ENCODE measurements around the gene ENO2. TPM values are rescaled to one million over a fixed set of nuclear protein-coding genes. Genes with fewer than 3 reads are reported as not detected.

The ENO2 gene
- total RNA-seq: 1 to 10 TPM; 3.4 to 6.2 (median 5.6) TPM

DNA sequence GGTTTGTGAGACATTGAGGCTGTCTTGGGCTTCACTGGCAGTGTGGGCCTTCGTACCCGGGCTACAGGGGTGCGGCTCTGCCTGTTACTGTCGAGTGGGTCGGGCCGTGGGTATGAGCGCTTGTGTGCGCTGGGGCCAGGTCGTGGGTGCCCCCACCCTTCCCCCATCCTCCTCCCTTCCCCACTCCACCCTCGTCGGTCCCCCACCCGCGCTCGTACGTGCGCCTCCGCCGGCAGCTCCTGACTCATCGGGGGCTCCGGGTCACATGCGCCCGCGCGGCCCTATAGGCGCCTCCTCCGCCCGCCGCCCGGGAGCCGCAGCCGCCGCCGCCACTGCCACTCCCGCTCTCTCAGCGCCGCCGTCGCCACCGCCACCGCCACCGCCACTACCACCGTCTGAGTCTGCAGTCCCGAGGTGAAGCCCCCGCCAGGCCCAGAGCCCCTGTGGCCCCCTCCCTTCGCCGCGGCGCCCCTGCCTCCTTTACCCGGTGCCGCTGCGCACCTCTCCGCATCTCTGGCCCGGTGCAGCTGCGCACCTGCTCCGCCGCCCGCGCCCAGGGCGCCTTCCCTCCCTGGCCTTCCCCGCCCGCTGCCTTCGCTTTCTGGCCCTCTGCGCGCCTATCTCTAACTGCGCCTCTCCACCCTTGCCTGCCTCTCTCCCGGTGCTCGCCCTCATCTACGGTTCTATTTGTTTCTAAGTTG is at the start of gene ENO2:
Gene ENO2 (plus strand): TSS at position 335 of the 701 bp plus-strand sequence. CDS start 1,253 bp downstream, outside the sequence.
- TF ChIP-seq, protein P1, sequence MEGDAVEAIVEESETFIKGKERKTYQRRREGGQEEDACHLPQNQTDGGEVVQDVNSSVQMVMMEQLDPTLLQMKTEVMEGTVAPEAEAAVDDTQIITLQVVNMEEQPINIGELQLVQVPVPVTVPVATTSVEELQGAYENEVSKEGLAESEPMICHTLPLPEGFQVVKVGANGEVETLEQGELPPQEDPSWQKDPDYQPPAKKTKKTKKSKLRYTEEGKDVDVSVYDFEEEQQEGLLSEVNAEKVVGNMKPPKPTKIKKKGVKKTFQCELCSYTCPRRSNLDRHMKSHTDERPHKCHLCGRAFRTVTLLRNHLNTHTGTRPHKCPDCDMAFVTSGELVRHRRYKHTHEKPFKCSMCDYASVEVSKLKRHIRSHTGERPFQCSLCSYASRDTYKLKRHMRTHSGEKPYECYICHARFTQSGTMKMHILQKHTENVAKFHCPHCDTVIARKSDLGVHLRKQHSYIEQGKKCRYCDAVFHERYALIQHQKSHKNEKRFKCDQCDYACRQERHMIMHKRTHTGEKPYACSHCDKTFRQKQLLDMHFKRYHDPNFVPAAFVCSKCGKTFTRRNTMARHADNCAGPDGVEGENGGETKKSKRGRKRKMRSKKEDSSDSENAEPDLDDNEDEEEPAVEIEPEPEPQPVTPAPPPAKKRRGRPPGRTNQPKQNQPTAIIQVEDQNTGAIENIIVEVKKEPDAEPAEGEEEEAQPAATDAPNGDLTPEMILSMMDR (IDR thresholded peaks at IDR 0.05; ENCODE audit: low read depth): no peak

DNA sequence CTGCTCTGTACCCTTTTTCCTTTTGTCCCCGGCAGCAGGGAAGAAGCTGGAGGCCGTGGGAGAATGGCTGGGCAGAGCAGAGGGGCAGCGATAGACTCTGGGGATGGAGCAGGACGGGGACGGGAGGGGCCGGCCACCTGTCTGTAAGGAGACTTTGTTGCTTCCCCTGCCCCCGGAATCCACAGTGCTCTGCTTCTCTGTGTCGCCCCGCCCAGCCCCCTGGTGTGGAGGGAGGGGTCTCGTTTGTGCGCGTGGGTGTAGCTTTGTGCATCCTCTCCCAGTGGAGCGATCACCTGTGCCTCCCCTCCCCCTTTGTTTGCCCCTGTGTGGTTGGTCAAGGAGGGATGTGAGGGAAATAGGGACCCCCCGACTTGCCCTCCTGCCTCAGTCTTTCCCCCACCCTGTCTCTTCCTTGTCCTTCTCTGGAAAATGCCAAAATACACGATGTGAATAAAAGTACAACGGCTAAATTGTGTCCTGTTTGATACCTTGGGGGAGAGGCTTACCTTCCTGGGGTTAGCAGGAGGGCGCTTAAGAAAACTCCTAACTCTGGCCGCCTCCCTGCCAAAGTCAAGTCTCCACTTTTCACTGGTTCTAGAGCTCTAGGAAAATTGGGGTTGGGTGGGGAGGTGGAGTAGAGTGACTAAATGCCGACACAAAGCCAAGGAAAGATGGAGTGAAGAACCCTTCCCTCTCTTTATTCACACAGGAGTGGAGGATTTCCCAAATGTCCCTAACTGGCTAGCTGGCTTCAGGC is 48.0 kb upstream of the ENO2 start:
- TF ChIP-seq, protein P1 (IDR thresholded peaks at IDR 0.05; ENCODE audit: low read depth): no peak

DNA sequence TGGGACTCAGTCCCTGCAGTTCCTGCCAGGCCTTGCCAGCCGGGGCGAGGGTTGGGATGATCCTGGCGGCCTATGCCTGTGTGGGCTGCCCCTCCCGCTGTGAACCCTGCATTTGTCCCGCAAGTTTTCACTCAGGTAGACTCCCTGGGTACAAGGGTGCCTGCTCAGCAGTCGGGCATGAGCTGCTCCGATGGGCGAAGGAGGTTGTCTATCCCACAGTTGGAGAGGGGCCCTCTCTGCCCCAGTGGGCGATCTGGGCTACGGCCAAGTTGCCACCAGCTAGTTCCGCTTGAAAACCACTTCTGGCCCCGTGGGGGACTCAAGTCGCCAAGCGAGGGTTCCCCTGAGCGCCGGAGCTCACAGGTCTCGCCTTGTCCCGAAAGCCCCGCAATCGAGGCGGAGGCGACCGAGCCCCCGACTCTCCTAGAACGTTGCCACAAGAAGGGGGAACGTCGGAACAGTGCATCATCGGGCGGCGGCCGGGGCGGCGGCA is 47.4 kb upstream of the ENO2 start:
- TF ChIP-seq, protein P1 (IDR thresholded peaks at IDR 0.05; ENCODE audit: low read depth): no peak

DNA sequence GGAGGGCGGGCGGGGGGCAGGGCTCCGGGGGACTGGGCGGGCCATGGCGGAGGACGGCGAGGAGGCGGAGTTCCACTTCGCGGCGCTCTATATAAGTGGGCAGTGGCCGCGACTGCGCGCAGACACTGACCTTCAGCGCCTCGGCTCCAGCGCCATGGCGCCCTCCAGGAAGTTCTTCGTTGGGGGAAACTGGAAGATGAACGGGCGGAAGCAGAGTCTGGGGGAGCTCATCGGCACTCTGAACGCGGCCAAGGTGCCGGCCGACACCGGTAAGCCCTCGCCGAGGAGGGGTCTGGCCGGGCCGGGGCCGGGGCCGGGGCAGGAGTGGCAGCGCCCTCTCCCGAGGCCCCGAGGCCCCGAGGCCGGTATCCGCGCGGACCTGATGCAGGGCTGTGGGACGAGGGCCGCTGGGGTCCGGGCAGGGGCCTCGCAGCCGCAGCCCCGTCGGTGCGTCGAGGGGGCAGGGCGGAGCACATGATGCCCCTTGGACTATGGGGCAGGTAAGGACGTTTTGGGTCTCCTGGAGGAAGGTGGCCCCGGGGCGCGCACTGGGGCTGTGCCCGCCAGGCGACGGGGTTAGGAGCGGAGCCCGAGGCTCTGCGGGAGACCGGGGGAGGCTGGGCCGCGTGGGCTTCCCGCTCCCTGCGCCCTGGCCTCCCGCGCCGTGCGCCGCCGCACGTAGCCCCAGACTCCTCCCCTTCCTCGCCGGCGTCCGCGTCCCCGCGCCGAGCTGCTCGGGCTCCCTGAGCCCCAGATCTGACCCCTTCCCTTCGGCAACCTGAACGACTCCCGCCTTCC is 46.8 kb upstream of the ENO2 start, which contains the start of gene TPI1:
Gene TPI1 (plus strand): TSS at position 119 of the 798 bp plus-strand sequence. CDS start 36 bp downstream, at position 155.
- TF ChIP-seq, protein P1 (IDR thresholded peaks at IDR 0.05; ENCODE audit: low read depth): no peak

DNA sequence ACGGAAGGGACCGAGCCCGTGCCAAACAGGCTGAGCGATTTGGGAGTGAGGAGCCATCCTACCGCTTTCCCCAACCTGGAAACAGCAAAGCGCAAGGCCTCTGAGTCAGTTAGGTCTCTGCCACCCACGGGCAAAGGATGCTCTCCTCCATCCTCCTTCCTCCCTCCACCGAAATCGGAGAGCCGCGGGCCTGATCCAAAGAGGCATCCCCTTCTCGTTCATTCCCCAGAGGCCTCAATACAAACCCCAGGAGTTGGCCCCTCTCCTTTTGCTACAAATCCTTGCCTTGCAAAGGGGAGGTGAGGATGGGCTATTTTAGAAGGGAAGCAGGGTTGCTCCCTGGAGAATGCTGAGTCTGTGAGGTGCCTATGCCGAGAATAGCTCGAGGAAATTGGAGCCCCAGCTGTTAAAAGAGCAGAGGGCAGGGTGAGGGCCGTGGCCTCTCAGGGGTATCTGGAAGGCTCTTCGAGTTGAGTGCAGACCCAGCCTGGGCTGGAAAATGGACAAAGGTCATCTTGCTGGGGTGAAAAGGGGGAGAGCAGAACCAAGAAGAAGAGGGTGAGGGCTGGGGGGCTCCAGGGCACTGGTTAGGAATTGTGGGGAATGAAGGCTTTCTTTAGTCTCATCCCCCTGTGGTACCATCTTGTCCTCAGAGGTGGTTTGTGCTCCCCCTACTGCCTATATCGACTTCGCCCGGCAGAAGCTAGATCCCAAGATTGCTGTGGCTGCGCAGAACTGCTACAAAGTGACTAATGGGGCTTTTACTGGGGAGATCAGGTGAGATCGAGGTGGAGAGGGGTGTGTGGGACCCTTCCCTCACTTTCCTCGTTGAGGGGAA is 46.0 kb upstream of the ENO2 start:
- TF ChIP-seq, protein P1 (IDR thresholded peaks at IDR 0.05; ENCODE audit: low read depth): no peak

DNA sequence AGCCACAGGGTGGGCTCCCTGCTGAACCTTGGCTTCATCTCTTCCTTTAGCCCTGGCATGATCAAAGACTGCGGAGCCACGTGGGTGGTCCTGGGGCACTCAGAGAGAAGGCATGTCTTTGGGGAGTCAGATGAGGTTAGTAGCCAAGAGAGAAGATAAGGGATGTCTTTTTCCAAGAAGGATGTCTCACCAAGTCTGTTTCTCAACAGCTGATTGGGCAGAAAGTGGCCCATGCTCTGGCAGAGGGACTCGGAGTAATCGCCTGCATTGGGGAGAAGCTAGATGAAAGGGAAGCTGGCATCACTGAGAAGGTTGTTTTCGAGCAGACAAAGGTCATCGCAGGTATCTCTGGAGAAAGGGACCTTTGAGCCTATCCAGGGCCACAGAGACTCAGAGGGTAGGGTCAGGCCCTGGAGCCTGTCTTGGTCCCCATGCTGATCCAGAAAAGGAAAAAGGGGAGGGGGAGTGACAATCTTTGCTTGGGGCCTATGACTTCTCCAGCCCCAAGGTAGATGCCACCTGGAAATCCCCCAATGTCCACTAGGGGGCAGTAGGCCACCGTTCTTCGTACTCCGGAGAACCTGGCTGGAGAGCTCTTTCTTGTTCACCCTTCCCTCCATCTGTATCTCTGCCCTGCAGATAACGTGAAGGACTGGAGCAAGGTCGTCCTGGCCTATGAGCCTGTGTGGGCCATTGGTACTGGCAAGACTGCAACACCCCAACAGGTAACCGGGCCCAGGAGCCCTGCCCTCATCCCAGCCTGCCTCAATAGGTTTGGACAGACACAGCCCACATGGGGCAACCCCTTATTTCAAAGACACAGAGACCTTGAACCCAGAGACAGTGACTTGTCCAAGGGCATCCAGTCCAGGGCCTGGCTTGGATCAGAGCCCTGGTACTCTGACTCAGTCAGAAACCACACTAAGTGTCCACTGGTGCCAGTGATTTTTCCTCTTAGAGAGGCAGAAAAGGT is 45.0 kb upstream of the ENO2 start:
- TF ChIP-seq, protein P1 (IDR thresholded peaks at IDR 0.05; ENCODE audit: low read depth): no peak

Measured in subcutaneous adipose tissue (tissue), 4 donors.